Nephron progenitor cell (in vitro differentiated cells): ENCODE measurements around the gene SERAC1.

Experiments used
- DNase-seq: peaks from one replicate; pipeline ENCODE4 v3.0.0; 2021
- H3K27ac Mint-ChIP-seq: 2 replicates; pipeline ENCODE4 v1.8.0; 2021; ENCODE audit warnings: mild to moderate bottlenecking, moderate library complexity, mixed read lengths
- H3K27me3 Mint-ChIP-seq: 2 replicates; pipeline ENCODE4 v1.8.0; 2021; ENCODE audit warnings: mild to moderate bottlenecking, low read depth, mixed read lengths; ENCODE audit not compliant: poor library complexity
- H3K36me3 Mint-ChIP-seq: 2 replicates; pipeline ENCODE4 v1.8.0; 2021; ENCODE audit warnings: low read depth, mixed read lengths
- H3K4me1 Mint-ChIP-seq: 2 replicates; pipeline ENCODE4 v1.8.0; 2021; ENCODE audit warnings: mixed read lengths
- H3K4me3 Mint-ChIP-seq: 2 replicates; pipeline ENCODE4 v1.8.0; 2021; ENCODE audit warnings: mild to moderate bottlenecking, moderate library complexity, mixed read lengths
- H3K9me3 Mint-ChIP-seq: 2 replicates; pipeline ENCODE4 v1.8.0; 2021; ENCODE audit warnings: mild to moderate bottlenecking, moderate library complexity, mixed read lengths
- TF ChIP-seq, protein P1 (sequence below): fragments of 200-600 bp; sonication (generic); IDR thresholded peaks from 2 replicates; pipeline ENCODE4 v1.5.0; 2021; ENCODE audit warnings: antibody characterized with exemption

The SERAC1 gene

DNA sequence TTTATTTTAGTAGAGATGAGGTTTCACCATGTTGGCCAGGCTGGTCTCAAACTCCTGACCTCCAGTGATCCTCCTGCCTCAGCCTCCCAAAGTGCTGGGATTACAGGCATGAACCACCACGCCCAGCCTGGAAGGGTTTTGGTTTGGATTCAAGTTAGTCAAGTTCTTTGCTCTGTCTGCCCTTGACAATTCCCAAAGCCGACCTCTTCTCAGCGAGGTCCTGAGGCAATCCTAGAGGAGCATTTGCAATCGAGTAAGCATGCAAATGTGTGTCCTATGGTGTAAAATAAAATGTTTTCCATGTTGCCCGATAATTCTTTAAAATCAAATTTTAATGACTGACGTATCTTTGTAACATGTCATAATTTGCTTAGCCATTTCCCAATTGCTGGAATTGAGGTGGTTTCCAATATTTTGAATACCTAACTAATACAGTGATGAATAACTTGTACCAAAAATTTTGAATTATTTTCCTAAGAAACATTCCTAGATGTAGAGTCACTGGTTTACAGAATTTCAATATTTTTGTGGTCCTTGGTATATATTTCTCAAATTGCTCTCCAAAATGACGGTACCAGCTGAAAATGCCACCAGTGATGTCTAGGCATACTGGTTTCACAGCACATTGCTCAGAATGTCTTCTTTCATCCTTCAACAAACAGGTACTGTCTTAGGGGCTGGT is 38.8 kb upstream of the SERAC1 start:
- TF ChIP-seq, protein P1, sequence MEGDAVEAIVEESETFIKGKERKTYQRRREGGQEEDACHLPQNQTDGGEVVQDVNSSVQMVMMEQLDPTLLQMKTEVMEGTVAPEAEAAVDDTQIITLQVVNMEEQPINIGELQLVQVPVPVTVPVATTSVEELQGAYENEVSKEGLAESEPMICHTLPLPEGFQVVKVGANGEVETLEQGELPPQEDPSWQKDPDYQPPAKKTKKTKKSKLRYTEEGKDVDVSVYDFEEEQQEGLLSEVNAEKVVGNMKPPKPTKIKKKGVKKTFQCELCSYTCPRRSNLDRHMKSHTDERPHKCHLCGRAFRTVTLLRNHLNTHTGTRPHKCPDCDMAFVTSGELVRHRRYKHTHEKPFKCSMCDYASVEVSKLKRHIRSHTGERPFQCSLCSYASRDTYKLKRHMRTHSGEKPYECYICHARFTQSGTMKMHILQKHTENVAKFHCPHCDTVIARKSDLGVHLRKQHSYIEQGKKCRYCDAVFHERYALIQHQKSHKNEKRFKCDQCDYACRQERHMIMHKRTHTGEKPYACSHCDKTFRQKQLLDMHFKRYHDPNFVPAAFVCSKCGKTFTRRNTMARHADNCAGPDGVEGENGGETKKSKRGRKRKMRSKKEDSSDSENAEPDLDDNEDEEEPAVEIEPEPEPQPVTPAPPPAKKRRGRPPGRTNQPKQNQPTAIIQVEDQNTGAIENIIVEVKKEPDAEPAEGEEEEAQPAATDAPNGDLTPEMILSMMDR: no peak
- Mint-ChIP-seq H3K9me3 (no peaks in the 10 kb centered on the region), H3K4me3 (no peak overlapping the region), H3K27me3 (no peaks in the 10 kb centered on the region), H3K4me1 (peaks cover 31% of the 10 kb centered on the region), H3K36me3 (no peaks in the 10 kb centered on the region), H3K27ac (no peak overlapping the region)
- DNase-seq: no peak

DNA sequence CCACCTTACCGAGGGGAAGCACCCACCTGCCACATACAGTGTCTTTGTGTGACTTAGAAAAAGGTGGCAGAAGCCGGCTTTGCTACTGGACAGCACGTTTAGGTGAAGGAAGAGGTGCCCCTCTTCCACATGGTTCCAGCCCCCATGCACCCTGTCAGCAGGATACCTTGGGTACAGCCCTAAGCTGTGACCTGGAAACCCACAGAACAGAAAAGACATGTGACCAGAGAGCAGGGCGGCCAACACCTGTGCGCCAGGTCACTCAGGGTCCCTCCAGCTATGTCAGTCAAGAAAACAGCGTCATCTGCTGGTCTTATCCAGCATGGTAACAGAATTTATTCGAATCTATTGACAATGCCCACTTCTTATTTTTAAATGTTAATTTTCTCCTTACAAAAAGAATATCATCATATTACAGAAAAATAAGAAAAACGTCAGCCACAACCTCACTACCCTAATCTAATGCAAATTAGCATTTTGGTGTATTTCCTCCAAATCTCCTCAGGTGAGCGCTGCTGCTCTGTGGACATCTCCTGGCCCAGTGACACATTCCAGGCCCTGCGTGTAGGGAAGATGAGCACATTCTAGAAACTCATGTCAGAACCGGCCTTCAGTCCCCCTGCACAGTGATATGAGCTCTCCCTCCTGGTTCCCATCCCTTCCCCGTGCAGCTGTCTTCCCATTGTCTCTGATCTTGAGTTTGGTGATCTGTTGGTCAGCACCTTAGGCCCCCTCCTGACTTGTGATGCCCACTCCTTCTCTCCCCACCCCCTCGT is 37.3 kb upstream of the SERAC1 start:
- Mint-ChIP-seq H3K27me3 (no peaks in the 10 kb centered on the region), H3K27ac (no peak overlapping the region), H3K4me3 (no peak overlapping the region), H3K9me3 (no peaks in the 10 kb centered on the region), H3K4me1 (peaks cover 31% of the 10 kb centered on the region), H3K36me3 (no peaks in the 10 kb centered on the region)
- no peak for DNase-seq
- TF ChIP-seq, protein P1: peak; percentile 55

DNA sequence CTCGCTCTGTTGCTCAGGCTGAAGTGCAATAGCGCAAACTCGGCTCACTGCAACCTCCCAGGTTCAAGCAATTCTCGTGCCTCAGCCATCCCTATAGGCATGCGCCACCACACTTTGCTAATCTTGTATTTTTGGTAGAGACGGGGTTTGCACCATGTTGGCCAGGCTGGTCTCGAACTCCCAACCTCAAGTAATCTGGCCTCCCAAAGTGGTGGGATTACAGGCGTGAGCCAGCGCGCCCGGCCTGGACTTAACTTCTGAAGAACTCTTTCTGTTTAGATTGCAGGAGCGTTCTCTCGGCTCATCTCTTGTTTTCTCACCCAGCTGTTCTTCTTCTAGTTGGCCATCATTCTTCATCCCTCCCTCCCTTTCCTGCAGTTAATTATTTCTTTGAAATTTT is 30.4 kb upstream of the SERAC1 start:
- TF ChIP-seq, protein P1: no peak
- H3K9me3 Mint-ChIP-seq: peaks cover 5% of the 10 kb centered on the region

DNA sequence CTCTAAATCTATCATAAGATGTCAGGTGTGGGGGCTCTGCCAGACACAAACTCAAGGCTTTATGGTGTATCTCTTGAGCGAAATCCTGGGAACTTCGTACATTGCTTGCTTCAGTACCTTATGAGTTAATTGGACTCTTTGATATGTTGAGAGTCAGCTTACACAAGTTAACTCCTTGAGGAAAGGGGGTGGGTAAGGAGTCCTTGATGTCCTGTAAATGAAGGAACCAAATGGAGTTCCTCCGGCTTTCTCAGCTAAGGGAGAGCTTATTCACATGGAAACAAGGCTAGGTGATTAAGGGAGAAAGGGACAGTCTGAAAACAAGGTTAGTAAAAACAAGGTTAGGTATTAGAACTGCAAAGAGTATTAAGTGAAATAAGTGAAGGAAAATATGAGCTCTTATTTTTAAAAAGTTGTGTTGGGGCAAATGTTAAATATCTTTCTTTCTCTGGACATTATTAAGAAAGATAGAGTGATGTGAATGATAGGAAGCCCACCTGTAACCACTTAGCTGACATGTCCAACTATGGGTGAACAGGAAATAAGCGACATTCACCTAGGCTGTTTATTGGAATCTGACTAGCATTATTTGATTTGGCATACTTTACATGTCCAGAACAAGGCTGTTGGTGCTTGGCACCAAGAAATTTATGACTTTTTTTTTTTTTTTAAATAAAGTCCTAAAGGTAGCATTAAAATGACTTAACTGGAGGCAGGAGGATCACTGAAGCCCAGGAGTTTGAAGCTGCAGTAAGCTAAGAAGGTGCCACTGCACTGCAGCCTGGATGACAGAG is 26.6 kb upstream of the SERAC1 start:
- H3K4me1 Mint-ChIP-seq: peaks cover 28% of the 10 kb centered on the region
- peak overlapping the region; percentile 93 for H3K27ac Mint-ChIP-seq
- DNase-seq: no peak
- H3K36me3 Mint-ChIP-seq: peaks cover 45% of the 10 kb centered on the region
- H3K9me3 Mint-ChIP-seq: peaks cover 5% of the 10 kb centered on the region
- H3K4me3 Mint-ChIP-seq: peak overlapping the region; percentile 50
- TF ChIP-seq, protein P1: no peak
- no peaks in the 10 kb centered on the region for H3K27me3 Mint-ChIP-seq

More for the DNA sequence above, 30.4 kb upstream of the SERAC1 start:
- no peaks in the 10 kb centered on the region for H3K27me3 Mint-ChIP-seq
- no peak overlapping the region for H3K4me3 Mint-ChIP-seq
- H3K36me3 Mint-ChIP-seq: peaks cover 28% of the 10 kb centered on the region
- peaks cover 28% of the 10 kb centered on the region for H3K4me1 Mint-ChIP-seq
- no peak for DNase-seq
- peak overlapping the region; percentile 10 for H3K27ac Mint-ChIP-seq

DNA sequence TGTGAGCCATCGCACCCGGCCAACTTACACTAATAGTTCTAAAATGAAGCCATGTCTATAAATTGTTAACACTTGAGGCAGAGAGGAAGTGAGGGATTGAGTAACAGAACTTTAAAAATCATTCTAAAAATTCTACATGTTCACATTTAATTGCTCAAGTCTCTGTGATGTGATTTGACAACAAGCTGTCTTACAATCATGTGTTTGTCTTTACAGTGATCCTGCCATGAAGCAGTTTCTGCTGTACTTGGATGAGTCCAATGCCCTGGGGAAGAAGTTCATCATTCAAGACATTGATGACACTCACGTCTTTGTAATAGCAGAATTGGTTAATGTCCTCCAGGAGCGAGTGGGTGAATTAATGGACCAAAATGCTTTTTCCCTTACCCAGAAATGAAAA is 23.7 kb upstream of the SERAC1 start:
- Mint-ChIP-seq H3K27me3 (no peaks in the 10 kb centered on the region), H3K27ac (no peak overlapping the region)

More for the DNA sequence above, 23.7 kb upstream of the SERAC1 start:
- DNase-seq: no peak
- Mint-ChIP-seq H3K4me3 (no peak overlapping the region), H3K9me3 (peaks cover 9% of the 10 kb centered on the region), H3K4me1 (peaks cover 18% of the 10 kb centered on the region), H3K36me3 (peaks cover 32% of the 10 kb centered on the region)
- TF ChIP-seq, protein P1: no peak
